Measurements from ENCODE around the gene STXBP5. TPM values are rescaled to one million over a fixed set of nuclear protein-coding genes. Genes with fewer than 3 reads are reported as not detected.

STXBP5 gene
- total RNA-seq, 6 donors from 2014 or later: 10.5 to 26.5 (median 15.7) TPM

GRCh38 chr6:147161253-147161973, 42.8 kb upstream of the STXBP5 start:
- WGBS, 2 donors: 78 to 80% methylated on average over 4 of the region's 4 CpGs
- H3K27ac ChIP-seq: no peak overlapping the region
- H3K9me3 ChIP-seq: no peaks in the 10 kb centered on the region
- H3K27me3 ChIP-seq: no peaks in the 10 kb centered on the region
- DNase-seq (no peak), ATAC-seq (ENCODE audit: low FRiP score in 2 of 2) (no peak)
- H3K4me3 ChIP-seq: no peak overlapping the region
- no peaks in the 10 kb centered on the region for H3K4me1 ChIP-seq
- no peaks in the 10 kb centered on the region for H3K36me3 ChIP-seq
- TF ChIP-seq POLR2AphosphoS5 (IDR thresholded peaks at IDR 0.05) (no peak), EP300 (IDR thresholded peaks at IDR 0.05) (no peak), CTCF (IDR thresholded peaks at IDR 0.05) (no peak), POLR2A (IDR thresholded peaks at IDR 0.05) (no peak)

DNA sequence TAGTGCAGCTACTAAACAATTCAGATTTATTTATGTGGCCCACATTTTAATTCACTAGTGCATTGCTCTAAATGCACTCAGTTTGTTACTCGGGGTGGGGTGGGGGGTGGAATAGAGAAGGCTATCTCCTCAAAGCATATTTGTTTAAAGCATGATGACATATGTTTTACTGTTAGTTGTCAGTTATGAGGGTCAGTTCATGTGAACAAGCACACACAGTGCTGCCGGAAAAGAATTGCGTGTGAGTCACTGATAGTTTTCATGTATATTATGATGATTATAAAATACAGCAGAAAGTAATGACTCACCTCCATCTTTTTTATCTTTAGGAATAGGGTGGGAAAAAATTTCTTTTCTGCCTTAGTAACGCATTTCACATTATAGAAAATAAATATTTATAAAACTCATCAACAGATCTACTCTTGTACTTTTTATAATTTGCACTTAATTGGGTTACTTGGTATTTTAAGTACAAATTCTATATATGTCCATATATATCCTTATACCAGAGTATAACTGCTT, 42.2 kb upstream of the STXBP5 start:
- H3K36me3 ChIP-seq: no peaks in the 10 kb centered on the region
- H3K9me3 ChIP-seq: no peaks in the 10 kb centered on the region
- ATAC-seq (ENCODE audit: low FRiP score in 2 of 2) (no peak), DNase-seq (no peak)
- H3K27me3 ChIP-seq: no peaks in the 10 kb centered on the region
- no peak overlapping the region for H3K4me3 ChIP-seq
- TF ChIP-seq POLR2A (IDR thresholded peaks at IDR 0.05) (no peak), EP300 (IDR thresholded peaks at IDR 0.05) (no peak), POLR2AphosphoS5 (IDR thresholded peaks at IDR 0.05) (no peak), CTCF (IDR thresholded peaks at IDR 0.05) (no peak)
- 75 to 78% methylated on average over 4 of the region's 4 CpGs for WGBS, 2 donors
- no peak overlapping the region for H3K27ac ChIP-seq
- H3K4me1 ChIP-seq: no peaks in the 10 kb centered on the region

DNA sequence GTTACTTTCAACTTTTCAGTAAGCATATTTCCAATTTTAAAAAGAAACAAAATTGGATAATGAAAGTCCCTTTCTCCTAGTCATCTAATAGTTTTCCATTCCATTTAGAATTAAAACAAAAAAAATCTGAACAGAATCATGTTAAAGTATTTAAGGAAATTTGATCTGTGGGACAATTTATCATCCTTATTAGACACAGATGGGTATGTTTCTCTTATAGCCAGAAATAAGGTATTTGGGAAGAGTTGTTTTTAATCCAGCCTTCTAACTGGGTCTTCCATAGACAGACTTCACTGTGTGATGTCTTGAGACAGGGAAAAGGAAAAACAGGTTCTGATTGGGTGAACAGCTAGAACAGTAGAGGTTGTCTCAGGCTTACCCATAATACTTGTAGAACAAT, 39.5 kb upstream of the STXBP5 start:
- TF ChIP-seq CTCF (IDR thresholded peaks at IDR 0.05): no peak
- no peak for TF ChIP-seq EP300 (IDR thresholded peaks at IDR 0.05)
- TF ChIP-seq POLR2AphosphoS5 (IDR thresholded peaks at IDR 0.05): no peak
- TF ChIP-seq POLR2A (IDR thresholded peaks at IDR 0.05): no peak
- H3K27ac ChIP-seq: no peak overlapping the region
- ATAC-seq (ENCODE audit: low FRiP score in 2 of 2): no peak

GRCh38 chr6:147166360-147166944, 37.8 kb upstream of the STXBP5 start:
- H3K36me3 ChIP-seq: no peaks in the 10 kb centered on the region
- WGBS, 2 donors: 45 to 60% methylated on average over 2 of the region's 2 CpGs
- H3K9me3 ChIP-seq: no peaks in the 10 kb centered on the region
- TF ChIP-seq EP300 (IDR thresholded peaks at IDR 0.05) (no peak), CTCF (IDR thresholded peaks at IDR 0.05) (no peak), POLR2A (IDR thresholded peaks at IDR 0.05) (no peak), POLR2AphosphoS5 (IDR thresholded peaks at IDR 0.05) (no peak)
- H3K4me3 ChIP-seq: no peak overlapping the region
- no peak for ATAC-seq (ENCODE audit: low FRiP score in 2 of 2)
- no peaks in the 10 kb centered on the region for H3K27me3 ChIP-seq
- no peak overlapping the region for H3K27ac ChIP-seq
- no peaks in the 10 kb centered on the region for H3K4me1 ChIP-seq
- DNase-seq: no peak

More for the DNA sequence above, 39.5 kb upstream of the STXBP5 start:
- Histone ChIP-seq H3K36me3 (no peaks in the 10 kb centered on the region), H3K9me3 (no peaks in the 10 kb centered on the region), H3K27me3 (no peaks in the 10 kb centered on the region), H3K4me3 (no peak overlapping the region), H3K4me1 (no peaks in the 10 kb centered on the region)
- no peak for DNase-seq

Measured in upper lobe of left lung (tissue), 6 donors.